Panc1 (cell line): ENCODE measurements around the gene CSTPP1.

Experiments
- CTCF ChIP-seq: fragments of 450-650 bp; IDR thresholded peaks from 2 replicates; pipeline ENCODE4 v1.5.1; 2017; ENCODE audit warnings: mild to moderate bottlenecking
- POLR2AphosphoS5 ChIP-seq: IDR thresholded peaks from 2 replicates; pipeline ENCODE4 v1.6.1; 2012; ENCODE audit warnings: mild to moderate bottlenecking, low read depth, low read length, moderate library complexity

- no peak for TF ChIP-seq CTCF
- no peak for TF ChIP-seq POLR2AphosphoS5
Measured at GRCh38 chr11:47183969-47184368, 247.4 kb downstream of the CSTPP1 start.
